Adrenal gland (tissue), 5 donors: ENCODE results near the gene STARD9.

Experiments
- CTCF ChIP-seq, 6 experiments: fragments of 450-650 bp in 4 of 6; fragments of 200-600 bp in 2 of 6; sonication (generic) in 1 of 6; IDR thresholded peaks; 1 replicate in 5 of 6; 2 replicates in 1 of 6; pipeline versions ENCODE4 v1.5.1 to v1.8.0; 2016 to 2021; ENCODE audit warnings: antibody characterized with exemption in 6 of 6, mild to moderate bottlenecking in 2 of 6, moderate library complexity in 1 of 6
- POLR2A ChIP-seq, 2 donors: fragments of 450-650 bp; IDR thresholded peaks; one replicate each; pipeline ENCODE4 v1.6.1; 2017; ENCODE audit warnings: antibody characterized with exemption in 2 of 2, mild to moderate bottlenecking in 2 of 2, moderate library complexity in 1 of 2
- donor health status: DM: no; HTN: no; CAD: no.

GRCh38 chr15:42576040-42576594 is 711 bp downstream of the STARD9 start:
- TF ChIP-seq CTCF (IDR thresholded peaks at IDR 0.05): no peak
- no peak for TF ChIP-seq POLR2A (IDR thresholded peaks at IDR 0.05)
